T-helper 1 cell treated with Interleukin-12 subunit alpha and Interleukin-12 subunit beta and Interleukin-4 antibody, amounts not matched to agents 30 μg/mL and 1 μg/mL, for 36 hours (primary cell): ENCODE measurements around the gene PAGE5.

Experiments
- H3K27ac Mint-ChIP-seq: one replicate; pipeline ENCODE4 v1.8.0; 2021; ENCODE audit warnings: mild to moderate bottlenecking, mixed read lengths
- H3K27me3 Mint-ChIP-seq: one replicate; pipeline ENCODE4 v1.8.0; 2021; ENCODE audit warnings: low read depth, mixed read lengths
- H3K36me3 Mint-ChIP-seq: one replicate; pipeline ENCODE4 v1.8.0; 2021; ENCODE audit warnings: low read depth, mixed read lengths
- H3K4me1 Mint-ChIP-seq: one replicate; pipeline ENCODE4 v1.8.0; 2021; ENCODE audit warnings: low read depth, mixed read lengths
- H3K4me3 Mint-ChIP-seq: one replicate; pipeline ENCODE4 v1.8.0; 2021; ENCODE audit warnings: mild to moderate bottlenecking, moderate library complexity, mixed read lengths
- H3K9me3 Mint-ChIP-seq: one replicate; pipeline ENCODE4 v1.8.0; 2021; ENCODE audit warnings: mixed read lengths

Gene PAGE5, protein sequence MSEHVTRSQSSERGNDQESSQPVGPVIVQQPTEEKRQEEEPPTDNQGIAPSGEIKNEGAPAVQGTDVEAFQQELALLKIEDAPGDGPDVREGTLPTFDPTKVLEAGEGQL

DNA sequence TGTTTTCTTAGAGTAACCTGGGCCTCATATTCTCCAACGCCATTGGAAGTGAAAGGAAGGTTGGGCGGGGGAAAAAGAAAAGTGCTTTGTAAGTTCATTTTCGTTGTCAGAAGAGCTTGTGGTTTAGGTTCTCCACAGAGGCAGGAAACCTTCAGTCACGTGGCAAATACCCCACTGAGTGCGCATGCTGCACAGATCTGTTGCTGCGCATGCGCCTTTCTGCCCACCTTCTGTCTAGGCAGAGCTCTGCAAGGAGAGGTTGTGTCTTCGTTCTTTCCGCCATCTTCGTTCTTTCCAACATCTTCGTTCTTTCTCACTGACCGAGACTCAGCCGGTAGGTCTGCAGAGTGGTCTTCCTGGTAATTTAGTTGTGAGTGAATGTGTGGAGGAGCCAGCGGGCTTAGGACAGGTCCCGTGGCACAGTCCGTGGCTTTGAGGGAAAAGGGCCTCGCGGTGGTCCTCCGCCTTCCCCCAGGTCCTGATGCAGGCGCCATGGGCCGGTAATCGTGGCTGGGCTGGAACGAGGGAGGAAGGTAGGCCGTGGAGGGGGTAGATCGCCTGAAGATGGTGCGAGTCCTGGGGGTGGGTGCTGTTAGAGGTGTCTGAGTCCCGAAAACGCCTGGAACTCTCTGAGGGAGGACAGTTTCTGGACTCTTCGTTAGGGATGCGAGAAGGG lies at the start of gene PAGE5:
TSS of gene PAGE5 (plus strand) at position 228 of the 676 bp plus-strand sequence. CDS start 1,037 bp downstream, outside the sequence.
- Mint-ChIP-seq H3K27ac (no peak within 1 kb of the TSS), H3K36me3 (no peaks in the 10 kb centered on the region), H3K27me3 (no peaks in the 10 kb centered on the region), H3K4me3 (no peak within 1 kb of the TSS), H3K9me3 (no peaks in the 10 kb centered on the region), H3K4me1 (no peaks in the 10 kb centered on the region)

DNA sequence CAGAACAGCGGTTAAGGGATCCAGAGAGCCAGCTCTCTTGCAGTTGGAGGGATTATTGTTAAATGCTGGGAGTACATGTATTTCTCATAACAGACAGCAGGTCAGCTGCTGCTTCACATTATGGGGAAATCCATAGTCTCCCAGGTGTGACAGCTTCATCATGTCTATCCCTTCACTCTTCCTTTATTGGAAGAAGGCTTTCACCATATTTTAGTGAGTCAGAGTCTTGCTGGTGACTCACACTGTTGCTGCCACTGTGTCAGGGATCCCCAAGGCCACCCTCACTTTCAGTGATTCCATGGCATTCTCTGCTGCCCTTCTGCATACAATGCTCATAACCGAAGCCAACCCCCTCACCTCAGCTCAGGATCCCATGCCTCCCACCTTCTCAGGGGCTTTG lies 32.9 kb upstream of the PAGE5 start:
- Mint-ChIP-seq H3K27me3 (no peaks in the 10 kb centered on the region), H3K4me1 (no peaks in the 10 kb centered on the region), H3K4me3 (no peak overlapping the region), H3K36me3 (no peaks in the 10 kb centered on the region), H3K9me3 (no peaks in the 10 kb centered on the region), H3K27ac (no peak overlapping the region)

DNA sequence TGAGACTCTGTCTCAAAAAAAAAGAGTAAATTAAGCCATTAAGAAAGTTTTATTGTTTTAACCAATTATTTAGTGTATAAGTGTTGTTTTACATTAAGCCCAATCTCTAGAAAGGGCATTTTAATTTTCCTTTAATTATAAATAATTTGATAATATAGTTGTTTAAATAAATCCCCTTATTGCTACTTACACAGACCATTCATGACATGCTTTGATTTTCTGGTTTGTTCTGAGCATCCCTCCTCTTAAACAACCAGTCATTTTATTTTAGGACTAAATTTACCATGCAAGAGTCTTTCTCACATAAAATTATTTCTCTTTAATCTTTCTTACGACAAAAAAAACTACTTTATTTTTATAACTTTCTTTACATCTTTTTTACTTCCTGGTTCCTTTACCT lies 23.5 kb upstream of the PAGE5 start:
- no peak overlapping the region for H3K27ac Mint-ChIP-seq
- H3K4me3 Mint-ChIP-seq = no peak overlapping the region
- H3K9me3 Mint-ChIP-seq = no peaks in the 10 kb centered on the region
- no peaks in the 10 kb centered on the region for H3K4me1 Mint-ChIP-seq
- H3K27me3 Mint-ChIP-seq = no peaks in the 10 kb centered on the region
- H3K36me3 Mint-ChIP-seq = no peaks in the 10 kb centered on the region

DNA sequence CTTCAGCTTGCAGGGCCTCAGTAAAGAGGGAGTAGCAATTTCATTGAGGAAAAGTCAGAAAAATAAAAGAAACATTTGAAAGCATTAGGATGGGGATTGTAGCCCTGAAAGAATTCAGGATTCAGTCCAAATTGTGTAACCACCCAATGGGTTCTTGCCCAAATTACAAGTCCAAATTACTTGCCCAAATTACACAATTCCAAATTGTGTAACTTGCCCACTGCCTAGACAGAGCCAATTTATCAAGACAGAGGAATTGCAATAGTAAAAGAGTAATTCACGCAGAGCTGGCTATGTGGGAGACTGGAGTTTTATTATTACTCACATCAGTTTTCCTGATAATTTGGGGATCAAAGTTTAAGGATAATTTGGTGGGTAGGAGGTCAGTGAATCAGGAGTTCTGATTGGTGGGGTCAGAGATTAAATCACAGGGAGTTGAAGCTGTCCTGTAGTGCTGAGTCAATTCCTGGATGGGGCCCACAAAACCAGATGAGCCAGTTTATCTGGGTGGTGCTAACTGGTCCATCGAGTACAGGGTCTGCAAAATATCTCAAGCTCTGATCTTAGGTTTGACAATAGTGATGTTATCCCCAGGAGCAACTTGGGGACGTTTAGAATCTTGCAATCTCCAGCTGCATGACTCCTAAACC lies 18.1 kb upstream of the PAGE5 start:
- Mint-ChIP-seq H3K27me3 (no peaks in the 10 kb centered on the region), H3K27ac (no peak overlapping the region), H3K4me1 (no peaks in the 10 kb centered on the region), H3K4me3 (no peak overlapping the region), H3K9me3 (no peaks in the 10 kb centered on the region), H3K36me3 (no peaks in the 10 kb centered on the region)

DNA sequence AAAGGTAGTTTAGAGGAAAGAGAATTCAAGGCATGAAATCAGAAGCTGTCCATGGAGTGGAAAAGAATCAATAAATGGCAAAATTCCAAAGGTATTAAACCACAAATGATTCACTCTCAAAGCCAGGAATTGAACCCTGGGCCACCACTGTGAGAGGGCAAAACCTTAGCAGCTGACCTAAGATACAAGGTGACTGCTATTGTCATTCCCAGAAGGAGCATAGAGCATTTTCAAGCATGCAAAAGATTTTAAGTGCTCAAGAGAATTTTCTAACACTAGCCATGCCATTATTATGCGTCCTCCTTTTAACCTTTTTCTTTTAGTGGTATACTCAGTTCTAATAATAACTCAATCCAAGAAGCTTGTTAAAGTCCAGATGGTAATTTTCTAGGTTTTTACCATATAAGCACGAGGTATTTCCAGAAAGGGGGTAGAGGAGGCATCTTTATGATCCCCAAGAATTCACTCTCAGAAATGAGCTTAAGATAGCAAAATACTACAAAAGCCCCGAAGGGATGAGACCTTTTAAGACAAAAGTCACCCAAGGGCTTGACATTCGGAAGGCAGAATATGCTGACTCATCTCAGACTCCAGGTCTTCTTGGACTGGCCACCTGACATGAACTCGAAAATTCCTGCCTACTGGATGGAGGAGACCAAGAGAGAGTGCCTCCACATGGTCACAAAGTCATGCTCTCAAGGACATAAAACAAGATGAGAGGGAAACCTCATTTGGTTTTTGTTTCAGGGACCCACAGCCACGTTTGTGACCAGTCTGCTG lies 13.8 kb upstream of the PAGE5 start:
- Mint-ChIP-seq H3K36me3 (no peaks in the 10 kb centered on the region), H3K4me3 (no peak overlapping the region), H3K4me1 (no peaks in the 10 kb centered on the region), H3K27me3 (no peaks in the 10 kb centered on the region), H3K9me3 (no peaks in the 10 kb centered on the region), H3K27ac (no peak overlapping the region)

DNA sequence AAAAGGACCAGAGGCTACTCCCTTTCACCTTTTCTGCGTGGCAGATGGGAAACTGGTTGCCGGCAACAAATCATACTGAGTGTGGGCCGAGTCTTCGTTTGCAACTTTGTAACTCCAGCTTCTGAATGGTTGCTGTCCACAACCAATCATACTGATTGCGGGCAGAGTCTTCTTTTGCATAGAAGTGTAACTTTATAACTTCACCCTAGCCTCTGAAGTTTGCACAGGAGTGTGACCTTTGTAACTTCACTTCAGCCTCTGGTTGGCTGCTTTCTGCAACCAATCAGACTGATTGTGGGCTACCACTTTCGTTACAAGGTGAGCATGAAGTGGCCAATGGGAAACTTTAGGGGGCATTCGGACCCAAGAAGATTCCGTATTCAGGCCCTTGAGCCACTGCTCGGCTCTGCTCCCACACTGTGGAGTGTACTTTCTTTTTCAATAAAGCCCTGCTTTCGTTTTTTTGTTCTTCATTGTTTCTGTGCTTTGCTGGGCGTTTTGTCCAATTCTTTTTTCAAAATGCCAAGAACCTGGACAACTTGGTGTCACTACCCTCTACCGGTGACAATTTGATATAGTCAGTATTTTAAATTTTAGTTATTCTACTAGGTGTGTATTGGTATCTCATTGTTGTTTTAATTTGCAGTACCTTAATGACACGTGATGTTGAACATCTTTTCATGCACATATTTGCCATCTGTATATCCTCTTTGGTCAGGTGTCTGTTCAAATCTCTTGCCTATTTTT lies 9.0 kb upstream of the PAGE5 start:
- Mint-ChIP-seq H3K27ac (no peak overlapping the region), H3K4me3 (no peak overlapping the region), H3K9me3 (no peaks in the 10 kb centered on the region), H3K27me3 (no peaks in the 10 kb centered on the region), H3K4me1 (no peaks in the 10 kb centered on the region), H3K36me3 (no peaks in the 10 kb centered on the region)

DNA sequence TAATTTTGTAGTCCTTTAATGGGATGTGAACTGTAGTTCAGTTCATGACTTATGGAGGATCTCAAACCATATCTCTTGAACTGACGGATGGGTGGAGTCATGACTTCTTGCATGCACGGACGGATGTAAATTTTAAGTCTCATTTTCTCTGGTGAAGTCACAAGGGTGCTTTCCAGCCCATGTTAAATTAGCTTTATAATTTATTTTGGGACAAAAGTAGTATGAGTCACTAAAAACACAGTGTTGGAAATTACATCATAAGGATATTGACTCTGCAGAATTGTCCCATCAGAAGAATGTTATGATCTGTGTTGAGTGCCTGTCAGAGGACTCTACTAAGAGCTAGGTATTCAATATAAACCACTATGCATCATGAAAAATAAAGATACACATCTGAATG lies 6.8 kb upstream of the PAGE5 start:
- Mint-ChIP-seq H3K4me1 (no peaks in the 10 kb centered on the region), H3K9me3 (no peaks in the 10 kb centered on the region), H3K27ac (no peak overlapping the region), H3K36me3 (no peaks in the 10 kb centered on the region), H3K4me3 (no peak overlapping the region), H3K27me3 (no peaks in the 10 kb centered on the region)

DNA sequence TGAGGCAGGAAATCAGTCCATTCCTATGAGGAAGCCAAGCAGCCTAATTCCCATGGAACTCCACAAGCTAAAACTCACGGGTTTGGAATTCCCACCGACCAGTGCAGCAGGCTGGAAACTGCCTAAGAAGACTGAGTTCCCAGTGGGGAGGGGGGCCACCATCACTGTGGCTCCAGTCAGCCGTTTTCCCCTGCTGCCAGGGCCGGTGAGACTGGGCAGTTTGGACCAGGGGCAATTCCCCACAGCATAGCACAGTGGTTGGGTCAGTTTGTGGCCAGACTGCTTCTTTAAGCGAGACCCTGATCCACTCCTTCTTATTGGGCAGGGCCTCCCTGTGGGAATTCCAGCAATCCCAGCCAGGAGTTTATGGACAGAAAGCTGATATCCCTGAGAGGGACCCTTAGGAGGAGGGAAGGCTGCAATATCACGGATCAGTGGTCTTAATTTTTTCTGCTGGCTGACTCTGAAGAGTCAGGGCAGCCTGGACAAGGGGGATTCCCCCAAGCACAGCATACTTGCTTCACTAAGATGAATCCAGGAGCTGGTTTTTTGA lies 20.7 kb downstream of the PAGE5 start:
- no peak overlapping the region for H3K4me3 Mint-ChIP-seq
- peaks cover 9% of the 10 kb centered on the region for H3K9me3 Mint-ChIP-seq
- H3K4me1 Mint-ChIP-seq = no peaks in the 10 kb centered on the region
- no peaks in the 10 kb centered on the region for H3K27me3 Mint-ChIP-seq
- no peak overlapping the region for H3K27ac Mint-ChIP-seq
- H3K36me3 Mint-ChIP-seq = no peaks in the 10 kb centered on the region

DNA sequence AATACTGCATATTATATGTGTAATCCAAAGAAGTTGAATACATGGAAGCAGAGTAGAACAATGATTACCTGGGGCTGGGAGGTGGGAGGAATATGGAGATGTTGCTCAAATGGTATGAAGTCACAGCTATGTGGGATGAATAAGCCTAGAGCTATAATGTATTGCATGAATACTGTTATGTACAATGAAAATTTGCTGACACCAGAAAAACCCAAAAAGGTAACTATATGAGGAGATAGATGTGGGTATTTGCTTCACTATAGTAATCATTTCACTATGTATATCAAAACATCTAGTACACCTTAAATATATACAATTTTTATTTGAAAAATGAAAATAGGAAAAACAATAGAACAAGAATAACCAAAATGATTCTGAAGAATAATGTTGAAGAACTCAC lies 33.4 kb downstream of the PAGE5 start:
- Mint-ChIP-seq H3K27me3 (no peaks in the 10 kb centered on the region), H3K36me3 (no peaks in the 10 kb centered on the region), H3K9me3 (no peaks in the 10 kb centered on the region), H3K4me3 (no peak overlapping the region), H3K27ac (no peak overlapping the region), H3K4me1 (no peaks in the 10 kb centered on the region)

DNA sequence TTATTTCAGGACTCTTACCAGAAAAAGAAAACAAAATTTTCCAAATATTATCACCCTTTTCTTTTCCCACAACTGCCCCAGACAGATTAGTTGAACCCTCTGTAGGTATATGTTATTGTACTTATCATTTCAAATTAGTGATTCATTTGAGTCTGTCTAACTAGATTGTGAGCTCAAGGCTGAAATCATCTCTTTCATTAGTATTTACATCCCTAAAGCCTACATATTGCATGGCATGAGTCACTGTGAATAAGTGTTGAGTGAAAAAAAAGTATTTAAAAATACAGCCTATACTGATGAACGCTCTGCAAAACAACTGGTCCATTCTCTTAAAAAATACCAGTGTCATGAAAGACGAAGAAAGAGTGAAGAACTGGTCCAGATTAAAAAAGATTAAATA lies 40.7 kb downstream of the PAGE5 start:
- Mint-ChIP-seq H3K27ac (no peak overlapping the region), H3K27me3 (no peaks in the 10 kb centered on the region)

DNA sequence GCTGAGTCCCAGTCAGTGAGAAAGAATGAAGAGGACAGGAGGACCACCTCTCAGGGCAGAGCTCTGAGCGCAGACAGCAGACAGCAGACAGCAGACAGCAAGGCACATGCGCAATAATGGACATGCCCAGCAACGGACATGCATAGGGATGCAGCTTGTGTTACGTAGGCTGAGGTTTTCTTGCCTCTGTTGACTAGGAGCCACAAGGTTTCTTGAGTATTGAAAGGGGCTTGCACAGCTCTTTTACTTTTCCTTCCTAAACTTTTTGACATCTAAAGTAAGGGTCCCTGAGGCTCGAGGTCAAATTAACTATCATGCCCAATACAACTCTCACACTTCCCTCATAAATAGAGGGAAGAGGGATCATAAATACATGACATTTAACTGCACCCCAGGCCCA lies 44.7 kb downstream of the PAGE5 start, which contains the start of gene PAGE3:
TSS of gene PAGE3 (minus strand) at position 101 of the 400 bp plus-strand sequence. CDS start 1,013 bp downstream, outside the sequence.
- no peaks in the 10 kb centered on the region for H3K9me3 Mint-ChIP-seq
- H3K4me3 Mint-ChIP-seq = no peak within 1 kb of the TSS
- no peaks in the 10 kb centered on the region for H3K36me3 Mint-ChIP-seq
- H3K27ac Mint-ChIP-seq = no peak within 1 kb of the TSS
- H3K4me1 Mint-ChIP-seq = no peaks in the 10 kb centered on the region
- no peaks in the 10 kb centered on the region for H3K27me3 Mint-ChIP-seq

More for the DNA sequence above, 40.7 kb downstream of the PAGE5 start:
- no peaks in the 10 kb centered on the region for H3K9me3 Mint-ChIP-seq
- no peaks in the 10 kb centered on the region for H3K4me1 Mint-ChIP-seq
- no peaks in the 10 kb centered on the region for H3K36me3 Mint-ChIP-seq
- no peak overlapping the region for H3K4me3 Mint-ChIP-seq
